ENCODE data around the gene KMT5B. TPM values are rescaled to one million over a fixed set of nuclear protein-coding genes. Genes with fewer than 3 reads are reported as not detected.

Gene KMT5B
- total RNA-seq, 3 donors from 2014 or later: 35.2 to 74.6 (median 43.9) TPM

GRCh38 chr11:68107689-68108088 lies 105.4 kb downstream of the KMT5B start:
- Histone ChIP-seq H3K9me3 (no peaks in the 10 kb centered on the region), H3K27ac (peak overlapping the region in 1 of 2 donors; percentile 66), H3K4me1 (peaks cover 0 to 6% of the 10 kb centered on the region in 2 donors), H3K4me3 (no peak overlapping the region), H3K36me3 (no peaks in the 10 kb centered on the region), H3K27me3 (no peaks in the 10 kb centered on the region)
- no peak for TF ChIP-seq CTCF (IDR thresholded peaks at IDR 0.05)
- no peak for TF ChIP-seq POLR2A (IDR thresholded peaks at IDR 0.05)
- TF ChIP-seq POLR2AphosphoS5 (IDR thresholded peaks at IDR 0.05): no peak
- intact Hi-C loops (cut with DNase I; ENCODE audit: low total_unique reads): no loop called here
- DNase-seq (ENCODE audit: low spot score in 2 of 2): no peak

GRCh38 chr11:68106165-68106940 lies 106.7 kb downstream of the KMT5B start:
- peak overlapping the region; percentile 29 to 66 for H3K27ac ChIP-seq

More at GRCh38 chr11:68106165-68106940, 106.7 kb downstream of the KMT5B start:
- Histone ChIP-seq H3K4me1 (peaks cover 0 to 6% of the 10 kb centered on the region in 2 donors), H3K9me3 (no peaks in the 10 kb centered on the region), H3K4me3 (no peak overlapping the region), H3K36me3 (no peaks in the 10 kb centered on the region), H3K27me3 (no peaks in the 10 kb centered on the region)
- DNase-seq (ENCODE audit: low spot score in 2 of 2): no peak
- TF ChIP-seq POLR2A (IDR thresholded peaks at IDR 0.05) (no peak), POLR2AphosphoS5 (IDR thresholded peaks at IDR 0.05) (no peak), CTCF (IDR thresholded peaks at IDR 0.05) (no peak)
- intact Hi-C loops (cut with DNase I; ENCODE audit: low total_unique reads): no loop called here

Other genes starting within 250 kb of the KMT5B start
- 10 to 100 TPM; 40.3 to 63.7 (median 49.8) TPM for gene UNC93B1, start 209.2 kb downstream of the KMT5B start, total RNA-seq
- 10 to 100 TPM in 2 of 3 donors, 1 to 10 TPM in 1; 9.8 to 26.4 (median 20.6) TPM for gene ALDH3B1, start 203.0 kb downstream of the KMT5B start, total RNA-seq
- 100 to 1,000 TPM; 105 to 117 (median 117) TPM for gene NDUFS8, start 182.6 kb downstream of the KMT5B start, total RNA-seq
- gene TCIRG1, start 174.3 kb downstream of the KMT5B start, total RNA-seq: 100 to 1,000 TPM in 1 of 3 donors, 10 to 100 TPM in 2; 71.4 to 135 (median 90.3) TPM
- gene CHKA, start 91.9 kb downstream of the KMT5B start, total RNA-seq: 10 to 100 TPM; 52.1 to 73.0 (median 71.7) TPM
- 10 to 100 TPM; 11.4 to 22.7 (median 12.5) TPM for gene C11orf24, start 58.7 kb upstream of the KMT5B start, total RNA-seq
- gene LRP5, start 99.3 kb upstream of the KMT5B start, total RNA-seq: 10 to 100 TPM; 23.6 to 48.8 (median 24.5) TPM
- 100 to 1,000 TPM; 113 to 227 (median 183) TPM for gene PPP6R3, start 247.5 kb upstream of the KMT5B start, total RNA-seq